ENCODE results near the gene WNT7A.
"Not testable (repeated sequence)": the region's sequence is repeated elsewhere in the genome, so short reads cannot be mapped to it uniquely, and the experiment has no call there.

The WNT7A gene

DNA sequence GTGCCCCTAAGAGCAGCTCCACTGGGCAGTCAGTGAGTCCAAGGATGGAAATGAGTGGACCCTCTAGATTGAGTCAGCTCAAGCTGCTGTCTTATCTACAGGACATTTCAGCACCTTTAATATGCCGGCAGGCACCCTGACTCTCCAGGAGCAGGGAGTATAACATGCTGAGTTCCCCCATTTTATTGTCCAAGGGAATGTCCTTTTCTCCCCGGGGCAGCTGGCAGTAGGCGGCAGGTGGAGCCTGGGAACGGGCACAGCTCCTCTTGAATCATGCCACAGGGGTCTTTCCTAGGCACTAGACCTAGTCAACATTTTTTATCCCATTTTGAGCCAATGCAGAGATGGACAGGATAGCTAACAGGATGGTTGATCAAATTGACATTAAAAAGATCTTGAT lies 14.8 kb downstream of the WNT7A start:
- DNase-seq (ENCODE audit: low read depth), result no peak

GRCh38 chr3:13863965-13864595 lies 15.8 kb downstream of the WNT7A start:
- DNase-seq (ENCODE audit: low read depth), result no peak

GRCh38 chr3:13863382-13863952 lies 16.4 kb downstream of the WNT7A start:
- no peak for DNase-seq (ENCODE audit: low read depth)

- DNase-seq (ENCODE audit: low read depth), result no peak
Measured at GRCh38 chr3:13861461-13861860, 18.4 kb downstream of the WNT7A start.

GRCh38 chr3:13860001-13860400 lies 19.9 kb downstream of the WNT7A start:
- DNase-seq (ENCODE audit: low read depth), result no peak

- no peak for DNase-seq (ENCODE audit: low read depth)
Measured at GRCh38 chr3:13858768-13859520, 20.9 kb downstream of the WNT7A start.

DNA sequence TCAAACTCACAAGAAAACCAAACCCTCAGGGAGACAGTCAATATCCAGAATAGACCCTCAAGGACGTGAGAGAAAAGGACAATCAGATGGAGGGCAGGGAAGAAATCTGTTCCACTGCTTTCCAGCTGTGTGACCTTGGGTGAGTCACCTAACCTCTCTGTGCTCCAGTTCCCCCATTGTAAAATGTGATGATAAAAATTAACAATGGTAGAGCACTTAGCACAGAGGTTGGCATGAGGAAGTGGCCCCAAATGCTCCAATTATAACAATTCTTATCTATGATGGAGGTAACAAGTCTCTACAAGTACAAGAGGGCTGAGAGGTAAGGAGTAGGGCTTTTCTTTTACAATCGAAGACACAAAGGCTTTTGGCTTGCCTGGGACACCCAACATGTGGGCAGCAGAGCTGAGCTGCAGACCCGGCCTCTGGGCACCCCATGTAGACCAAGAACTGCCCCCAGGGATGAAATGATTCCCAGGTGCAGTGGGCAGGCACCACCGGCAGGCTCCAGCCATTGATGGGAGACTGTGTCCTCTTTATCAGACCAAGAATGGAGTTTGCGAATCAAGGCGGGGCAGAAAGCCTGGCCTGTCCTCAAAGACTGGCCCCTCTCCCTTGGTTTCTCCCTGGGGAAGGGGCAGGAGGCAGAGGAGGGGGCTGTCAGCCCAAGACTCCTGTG lies 22.0 kb downstream of the WNT7A start:
- no peak for DNase-seq (ENCODE audit: low read depth)

GRCh38 chr3:13856628-13857027 lies 23.2 kb downstream of the WNT7A start:
- DNase-seq (ENCODE audit: low read depth), result not testable (repeated sequence)

DNA sequence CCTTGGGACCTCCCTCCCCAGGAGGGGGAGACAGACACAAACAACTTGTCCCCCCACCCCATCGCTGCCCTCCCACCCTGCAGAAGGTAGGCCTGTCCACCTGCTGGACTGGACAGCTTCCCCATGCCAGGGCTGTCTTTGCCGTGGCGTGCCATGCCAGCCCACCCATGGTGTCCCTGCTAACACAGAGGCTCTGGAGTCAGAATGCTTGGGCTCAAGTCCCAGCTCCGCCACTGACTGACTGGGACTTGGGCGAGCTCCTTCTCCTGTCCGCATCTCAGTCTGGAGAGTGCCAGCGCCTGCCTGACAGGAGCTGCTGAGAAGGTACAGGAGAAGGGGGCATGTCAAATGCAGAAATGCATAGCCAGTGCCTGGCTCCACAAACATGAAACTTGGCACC lies 23.9 kb downstream of the WNT7A start:
- no peak for DNase-seq (ENCODE audit: low read depth)

DNA sequence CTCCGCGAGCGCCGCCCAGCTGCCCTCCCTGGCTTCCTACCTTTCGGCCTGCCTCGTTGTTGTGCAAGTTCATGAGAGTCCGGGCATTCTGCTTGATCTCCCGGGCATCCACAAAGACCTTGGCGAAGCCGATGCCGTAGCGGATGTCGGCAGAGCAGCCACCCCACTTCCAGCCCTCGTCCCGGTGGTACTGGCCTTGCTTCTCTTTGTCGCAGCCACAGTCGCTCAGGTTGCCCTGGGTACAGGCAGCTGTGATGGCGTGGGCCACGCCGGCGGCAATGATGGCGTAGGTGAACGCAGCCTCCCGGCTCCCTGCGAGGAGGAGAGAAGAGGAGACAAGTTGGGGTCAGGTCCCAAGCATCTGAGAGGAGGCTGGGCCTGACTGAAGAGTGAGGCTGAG lies 25.4 kb downstream of the WNT7A start:
- DNase-seq (ENCODE audit: low read depth), result no peak

DNA sequence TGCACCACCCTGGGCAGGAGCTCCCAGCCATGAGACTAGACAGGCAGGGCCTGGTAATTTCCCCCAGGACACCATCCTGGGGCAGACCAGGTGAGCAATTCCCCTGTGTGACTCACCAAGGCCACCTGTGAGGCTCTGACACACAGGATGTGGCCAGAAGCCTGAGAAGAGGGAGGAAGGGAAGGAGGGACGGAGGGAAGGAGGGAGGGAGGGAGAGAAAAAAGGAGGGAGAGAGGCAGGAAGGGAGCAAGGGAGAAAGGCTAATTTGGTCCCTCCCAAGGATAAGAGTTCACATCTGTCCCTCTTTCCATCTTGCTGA lies 25.9 kb downstream of the WNT7A start:
- DNase-seq (ENCODE audit: low read depth), result no peak

DNA sequence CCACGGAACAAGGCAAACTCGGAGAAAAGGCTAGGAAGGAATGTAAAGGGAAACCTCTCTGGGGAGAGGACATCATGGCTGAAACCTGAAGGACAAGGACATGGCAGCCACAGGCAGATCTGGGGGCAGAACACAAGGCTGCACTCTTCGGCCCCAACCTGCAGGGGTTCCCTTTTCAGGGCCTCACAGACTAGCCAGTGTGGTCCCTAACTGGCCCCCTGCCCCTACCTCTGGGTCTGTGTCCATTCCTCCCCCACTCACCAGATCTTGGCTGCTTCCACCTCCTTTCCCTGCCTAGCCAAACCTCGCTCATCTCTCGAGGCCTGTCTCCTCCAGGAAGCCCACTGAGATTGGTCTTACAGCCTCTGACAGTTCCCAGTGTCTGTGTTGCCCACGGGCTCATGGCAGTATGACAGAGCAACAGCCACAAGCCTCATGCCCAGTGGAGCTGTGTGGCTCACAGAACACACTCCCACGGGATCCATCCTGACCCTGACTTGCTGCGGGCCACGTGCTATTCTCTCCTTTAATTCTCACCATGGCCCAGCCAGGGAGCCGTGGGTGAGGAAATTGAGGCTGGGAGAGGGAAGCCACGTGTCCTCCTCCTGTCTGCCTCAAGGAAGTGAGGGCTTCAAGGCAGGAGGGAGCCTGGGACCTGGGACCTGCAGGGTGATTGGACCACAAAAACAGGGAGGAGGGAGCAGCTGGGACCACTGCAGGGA lies 26.5 kb downstream of the WNT7A start:
- no peak for DNase-seq (ENCODE audit: low read depth)

DNA sequence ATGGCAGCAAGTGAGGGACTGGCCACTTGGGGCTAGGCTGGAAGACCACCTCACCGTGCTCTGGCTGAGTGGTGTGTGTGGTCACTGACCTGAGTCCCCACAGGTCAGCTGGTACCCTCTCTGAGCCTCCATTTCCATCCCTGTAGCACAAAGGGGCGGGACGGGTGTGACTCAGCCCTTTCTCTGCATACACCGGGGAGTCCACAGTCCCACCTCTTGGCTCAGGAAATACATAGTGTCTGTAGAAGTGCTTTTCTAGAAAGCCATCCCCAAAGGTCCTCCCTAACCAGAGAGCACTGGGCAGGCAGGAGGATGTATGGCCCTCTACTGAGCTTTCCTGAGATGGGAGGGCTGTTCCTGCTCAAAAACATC lies 27.2 kb downstream of the WNT7A start:
- DNase-seq (ENCODE audit: low read depth), result no peak

GRCh38 chr3:13851997-13852637 lies 27.8 kb downstream of the WNT7A start:
- no peak for DNase-seq (ENCODE audit: low read depth)

GRCh38 chr3:13851091-13851849 lies 28.6 kb downstream of the WNT7A start:
- DNase-seq (ENCODE audit: low read depth), result no peak

GRCh38 chr3:13850161-13850945 lies 29.5 kb downstream of the WNT7A start:
- no peak for DNase-seq (ENCODE audit: low read depth)

DNA sequence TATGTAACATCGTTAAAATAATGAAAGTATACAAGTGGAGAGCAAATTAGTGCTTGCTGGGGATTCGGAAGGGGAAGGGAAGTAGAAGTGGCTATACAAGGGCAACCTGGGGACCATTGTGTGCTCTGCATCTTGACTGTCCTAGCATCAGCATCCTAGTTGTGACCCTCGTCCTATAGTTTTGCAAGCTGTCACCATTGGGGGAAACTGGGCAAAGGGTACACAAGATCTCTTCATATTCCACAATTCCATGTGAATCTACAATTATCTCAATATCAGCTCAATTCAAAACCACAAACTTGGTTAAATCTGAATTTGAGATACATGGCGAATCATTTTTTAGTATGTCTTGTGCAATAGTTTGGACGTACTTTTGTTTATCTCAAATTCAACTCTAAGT lies 30.9 kb downstream of the WNT7A start:
- DNase-seq (ENCODE audit: low read depth), result no peak

DNA sequence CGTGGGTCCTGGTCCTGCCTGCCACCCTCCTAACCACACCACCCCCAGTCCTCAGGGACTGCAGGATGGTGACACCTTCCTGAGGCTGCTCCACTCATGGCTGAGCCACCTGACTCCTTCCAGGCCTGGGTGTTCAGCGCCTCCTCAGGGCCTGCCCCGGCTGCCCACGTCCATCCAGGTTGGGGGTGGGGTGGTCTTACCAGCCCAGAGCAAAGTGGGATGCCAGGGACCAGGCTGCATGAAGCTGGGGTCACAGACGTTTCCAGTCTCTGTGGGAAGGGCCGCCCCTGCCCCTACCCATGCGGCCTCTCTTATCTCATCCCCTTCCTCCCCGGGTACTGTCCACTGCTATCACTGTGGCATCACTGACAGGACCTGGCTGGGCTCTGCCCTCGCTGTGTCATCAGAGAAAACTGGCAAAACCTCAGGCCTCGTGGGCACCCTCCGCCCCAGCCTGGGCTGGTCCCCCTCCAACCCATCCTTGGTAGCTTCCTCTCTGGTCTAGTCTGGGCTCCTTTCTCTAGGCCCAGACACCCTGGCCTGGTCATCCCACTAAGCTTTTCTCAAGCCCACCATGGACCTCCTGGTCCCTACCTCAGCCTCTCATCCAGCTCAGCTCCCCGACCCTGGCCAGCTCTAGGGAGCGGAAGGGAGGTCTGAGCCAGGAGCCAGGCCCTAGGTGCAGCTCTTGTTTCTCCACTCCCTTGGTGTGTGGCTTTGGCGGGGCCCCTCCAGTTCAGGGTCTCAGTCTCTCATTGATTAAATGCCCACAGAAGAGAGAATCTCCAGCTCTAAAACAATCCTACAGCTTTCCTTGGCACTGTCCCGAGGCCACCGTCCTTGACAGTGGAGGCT lies 32.9 kb downstream of the WNT7A start:
- DNase-seq (ENCODE audit: low read depth), result no peak

DNA sequence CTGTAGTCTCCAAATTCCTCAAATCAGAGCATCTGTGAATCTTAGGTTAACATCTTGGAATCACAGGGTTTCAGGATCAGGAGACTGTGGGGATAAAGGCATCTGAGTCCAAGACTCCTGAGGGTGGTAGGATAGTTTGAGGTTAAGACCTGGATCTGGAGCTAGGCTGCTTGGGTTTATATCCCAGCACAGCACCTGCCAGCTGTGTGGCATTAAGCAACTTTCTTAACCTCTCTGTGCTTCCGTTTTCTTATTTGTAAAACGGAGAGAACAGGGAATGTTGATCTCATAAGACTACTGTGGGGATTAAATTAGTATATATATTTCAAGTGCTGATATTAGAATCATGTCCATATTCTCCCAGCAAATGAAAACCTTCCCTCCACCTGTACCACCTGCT lies 33.6 kb downstream of the WNT7A start:
- no peak for DNase-seq (ENCODE audit: low read depth)

- no peak for DNase-seq (ENCODE audit: low read depth)
Measured at GRCh38 chr3:13845806-13846205, 34.1 kb downstream of the WNT7A start.

All from activated T-cell treated with anti-CD3 and anti-CD28 coated beads for 48 hours (primary cell).